Peyer's patch (tissue), 4 donors: ENCODE results near the gene DYNC1I2. TPM values are rescaled to one million over a fixed set of nuclear protein-coding genes. Genes with fewer than 3 reads are reported as not detected.

Source experiments
- DNase-seq, 3 donors: peaks; one replicate each; pipeline ENCODE4 v3.0.0-alpha.2; 2017 to 2019
- H3K27ac ChIP-seq, 4 donors: fragments of 200-600 bp; sonication (generic); one replicate each; pipeline ENCODE4 v1.5.1; 2016 to 2019
- H3K27me3 ChIP-seq, 2 donors: fragments of 200-600 bp; sonication (generic); one replicate each; pipeline ENCODE4 v1.5.1; 2019
- H3K36me3 ChIP-seq, 3 donors: fragments of 200-600 bp; sonication (generic); one replicate each; pipeline ENCODE4 v1.5.1; 2016 to 2019
- H3K4me1 ChIP-seq, 4 donors: fragments of 200-600 bp; sonication (generic); one replicate each; pipeline ENCODE4 v1.5.1; 2016 to 2019
- H3K4me3 ChIP-seq, 4 donors: fragments of 200-600 bp; sonication (generic); 1 replicate in 3 of 4; 2 replicates in 1 of 4; pipeline ENCODE4 v1.5.1; 2016 to 2019; ENCODE audit warnings: mild to moderate bottlenecking in 1 of 4
- H3K9me3 ChIP-seq, 4 donors: fragments of 200-600 bp; sonication (generic); one replicate each; pipeline ENCODE4 v1.5.1; 2016 to 2019; ENCODE audit warnings: mild to moderate bottlenecking in 1 of 4
- CTCF ChIP-seq, 6 experiments: fragments of 450-650 bp in 4 of 6; fragments of 200-600 bp in 2 of 6; sonication (generic) in 1 of 6; IDR thresholded peaks; one replicate each; pipeline ENCODE4 v1.5.1; 2017 to 2019; ENCODE audit warnings: antibody characterized with exemption in 6 of 6, mild to moderate bottlenecking in 3 of 6, moderate library complexity in 1 of 6
- POLR2A ChIP-seq, 2 donors: fragments of 450-650 bp; IDR thresholded peaks; one replicate each; pipeline ENCODE4 v1.5.1; 2017; ENCODE audit warnings: antibody characterized with exemption in 2 of 2, mild to moderate bottlenecking in 2 of 2, moderate library complexity in 2 of 2
- total RNA-seq, 4 donors: library from RNA; depleted of rRNA; stranded (reverse); fragments of >200 nt; gene quantifications; one replicate each; pipeline ENCODE4 v1.1.0, GENCODE V29; 2016

DYNC1I2 gene
- total RNA-seq, 4 donors from 2014 or later = 72.4 to 153 (median 86.0) TPM

GRCh38 chr2:171668183-171668582, 19.1 kb upstream of the DYNC1I2 start:
- Histone ChIP-seq H3K27me3 (no peaks in the 10 kb centered on the region), H3K27ac (no peak overlapping the region), H3K4me3 (no peak overlapping the region), H3K9me3 (no peaks in the 10 kb centered on the region), H3K36me3 (no peaks in the 10 kb centered on the region), H3K4me1 (no peaks in the 10 kb centered on the region)
- TF ChIP-seq POLR2A (IDR thresholded peaks at IDR 0.05) = no peak
- TF ChIP-seq CTCF (IDR thresholded peaks at IDR 0.05) = no peak
- DNase-seq = no peak

GRCh38 chr2:171669121-171669520, 18.1 kb upstream of the DYNC1I2 start:
- no peak for DNase-seq
- no peak overlapping the region for H3K4me3 ChIP-seq
- no peaks in the 10 kb centered on the region for H3K27me3 ChIP-seq
- H3K27ac ChIP-seq = no peak overlapping the region
- H3K36me3 ChIP-seq = no peaks in the 10 kb centered on the region
- no peaks in the 10 kb centered on the region for H3K9me3 ChIP-seq
- no peaks in the 10 kb centered on the region for H3K4me1 ChIP-seq
- no peak for TF ChIP-seq POLR2A (IDR thresholded peaks at IDR 0.05)
- TF ChIP-seq CTCF (IDR thresholded peaks at IDR 0.05) = no peak

DNA sequence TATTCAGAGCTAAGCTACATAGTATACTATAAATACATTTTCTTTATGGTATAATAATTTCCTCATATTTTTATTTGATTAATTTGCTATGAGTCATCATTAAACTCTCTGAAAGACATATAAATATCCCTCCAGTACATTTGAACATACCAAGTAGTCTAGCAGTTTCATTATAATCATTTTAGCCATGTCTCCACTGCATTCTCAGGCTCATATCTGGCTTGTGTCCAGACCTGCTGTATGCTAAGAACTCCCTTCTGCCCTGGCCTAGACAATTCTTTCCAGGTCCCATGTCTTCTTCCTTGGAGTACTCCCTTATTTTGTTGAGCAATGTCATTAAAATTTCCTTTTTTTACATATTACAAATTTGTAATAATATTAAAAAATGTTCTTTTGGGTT, 16.6 kb upstream of the DYNC1I2 start:
- Histone ChIP-seq H3K36me3 (no peaks in the 10 kb centered on the region), H3K4me1 (no peaks in the 10 kb centered on the region), H3K27me3 (no peaks in the 10 kb centered on the region), H3K4me3 (no peak overlapping the region), H3K27ac (no peak overlapping the region), H3K9me3 (no peaks in the 10 kb centered on the region)
- no peak for TF ChIP-seq CTCF (IDR thresholded peaks at IDR 0.05)
- TF ChIP-seq POLR2A (IDR thresholded peaks at IDR 0.05) = no peak
- no peak for DNase-seq

- Histone ChIP-seq H3K4me3 (no peak overlapping the region), H3K9me3 (no peaks in the 10 kb centered on the region), H3K27me3 (no peaks in the 10 kb centered on the region), H3K4me1 (no peaks in the 10 kb centered on the region), H3K36me3 (no peaks in the 10 kb centered on the region), H3K27ac (no peak overlapping the region)
- DNase-seq = no peak
- TF ChIP-seq CTCF (IDR thresholded peaks at IDR 0.05) = no peak
- no peak for TF ChIP-seq POLR2A (IDR thresholded peaks at IDR 0.05)
Measured at GRCh38 chr2:171671867-171672266, 15.4 kb upstream of the DYNC1I2 start.

DNA sequence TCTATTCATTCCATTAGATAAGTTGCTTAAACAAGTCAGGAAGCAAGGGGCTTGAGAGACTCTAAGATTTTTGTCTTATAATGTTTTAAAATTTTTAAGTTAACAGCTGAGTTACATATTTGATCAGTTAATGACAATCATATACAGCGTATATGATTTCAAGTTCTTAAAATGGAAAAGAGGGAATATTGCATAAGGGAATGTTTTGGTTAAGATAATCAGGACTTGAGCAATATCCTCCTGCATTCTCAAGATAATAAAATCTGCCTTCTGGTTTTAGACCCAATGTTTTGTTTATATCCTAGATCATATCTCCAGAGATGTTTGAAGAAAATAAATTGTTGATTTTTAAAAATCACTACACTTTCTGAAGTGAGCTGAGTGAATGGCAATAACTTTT, 13.4 kb upstream of the DYNC1I2 start:
- no peak overlapping the region for H3K4me3 ChIP-seq
- H3K9me3 ChIP-seq = no peaks in the 10 kb centered on the region
- no peaks in the 10 kb centered on the region for H3K27me3 ChIP-seq
- H3K36me3 ChIP-seq = no peaks in the 10 kb centered on the region
- no peak for TF ChIP-seq POLR2A (IDR thresholded peaks at IDR 0.05)
- no peak for TF ChIP-seq CTCF (IDR thresholded peaks at IDR 0.05)
- H3K27ac ChIP-seq = no peak overlapping the region
- no peak for DNase-seq
- no peaks in the 10 kb centered on the region for H3K4me1 ChIP-seq

- Histone ChIP-seq H3K36me3 (no peaks in the 10 kb centered on the region), H3K4me1 (no peaks in the 10 kb centered on the region), H3K27ac (no peak overlapping the region), H3K9me3 (no peaks in the 10 kb centered on the region), H3K4me3 (no peak overlapping the region), H3K27me3 (no peaks in the 10 kb centered on the region)
- DNase-seq = no peak
- TF ChIP-seq POLR2A (IDR thresholded peaks at IDR 0.05) (no peak), CTCF (IDR thresholded peaks at IDR 0.05) (no peak)
Measured at GRCh38 chr2:171675810-171676345, 11.4 kb upstream of the DYNC1I2 start.
